ENCODE results near the gene ELMO1.

Gene ELMO1

GRCh38 chr7:37118004-37118403 is 330.7 kb downstream of the ELMO1 start:
- no peak for DNase-seq (ENCODE audit: low read depth)

- no peak for DNase-seq (ENCODE audit: low read depth)
Observed at GRCh38 chr7:37117292-37117691, 331.4 kb downstream of the ELMO1 start.

DNA sequence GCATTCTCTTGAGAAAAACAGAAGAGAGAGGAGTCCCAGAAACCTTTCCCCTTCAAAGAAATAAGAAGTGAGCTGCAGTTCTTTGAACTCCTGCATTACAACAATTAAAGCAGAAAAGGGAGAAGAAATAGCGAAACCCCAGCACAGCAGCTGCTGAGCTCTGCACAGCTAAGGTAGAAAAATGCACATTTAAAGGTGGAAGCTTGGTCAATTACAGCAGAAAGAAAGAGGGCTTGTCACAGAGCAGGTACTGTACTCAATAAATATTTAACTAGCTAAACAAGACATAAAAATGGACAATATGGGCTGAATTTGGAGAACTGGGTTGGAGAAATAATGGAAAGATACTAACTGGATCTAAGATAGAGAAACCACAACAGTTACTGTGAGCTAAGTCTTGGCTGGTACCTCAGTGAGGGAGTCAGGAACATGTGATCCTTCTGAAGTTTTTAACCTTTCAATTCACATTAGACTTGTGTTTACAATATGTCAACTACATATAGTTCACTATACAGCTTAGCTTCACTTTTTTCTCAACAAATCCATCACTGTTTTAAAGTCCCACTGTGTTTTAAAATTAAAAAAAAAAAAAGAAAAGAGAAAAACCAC is 332.5 kb downstream of the ELMO1 start:
- no peak for DNase-seq (ENCODE audit: low read depth)

GRCh38 chr7:37113661-37114355 is 334.9 kb downstream of the ELMO1 start:
- no peak for DNase-seq (ENCODE audit: low read depth)

GRCh38 chr7:37112876-37113275 is 335.8 kb downstream of the ELMO1 start:
- DNase-seq (ENCODE audit: low read depth) = no peak

GRCh38 chr7:37112218-37112617 is 336.4 kb downstream of the ELMO1 start:
- DNase-seq (ENCODE audit: low read depth) = no peak

GRCh38 chr7:37111459-37111858 is 337.2 kb downstream of the ELMO1 start:
- no peak for DNase-seq (ENCODE audit: low read depth)

- DNase-seq (ENCODE audit: low read depth) = no peak
Observed at GRCh38 chr7:37110660-37111424, 337.8 kb downstream of the ELMO1 start.

DNA sequence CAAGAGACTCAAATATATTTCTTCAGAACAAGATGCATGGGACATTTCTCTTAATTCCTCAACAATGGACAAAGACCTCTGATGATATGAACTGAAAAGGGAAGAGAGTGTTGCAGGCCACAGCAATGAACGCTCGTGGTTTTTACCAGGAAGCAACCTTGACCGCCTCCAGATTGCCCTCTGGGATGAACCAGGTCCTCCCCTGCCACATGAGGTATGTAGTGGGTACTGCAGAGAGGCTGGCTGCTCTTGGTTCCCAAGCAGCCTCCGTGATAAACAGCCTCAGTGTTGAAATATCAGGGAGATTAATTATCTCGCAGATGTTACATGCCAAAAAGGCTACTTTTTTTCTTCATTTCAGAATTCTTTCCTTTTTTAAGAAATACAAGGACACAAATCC is 338.8 kb downstream of the ELMO1 start:
- DNase-seq (ENCODE audit: low read depth) = no peak

GRCh38 chr7:37109016-37109683 is 339.5 kb downstream of the ELMO1 start:
- DNase-seq (ENCODE audit: low read depth) = no peak

DNA sequence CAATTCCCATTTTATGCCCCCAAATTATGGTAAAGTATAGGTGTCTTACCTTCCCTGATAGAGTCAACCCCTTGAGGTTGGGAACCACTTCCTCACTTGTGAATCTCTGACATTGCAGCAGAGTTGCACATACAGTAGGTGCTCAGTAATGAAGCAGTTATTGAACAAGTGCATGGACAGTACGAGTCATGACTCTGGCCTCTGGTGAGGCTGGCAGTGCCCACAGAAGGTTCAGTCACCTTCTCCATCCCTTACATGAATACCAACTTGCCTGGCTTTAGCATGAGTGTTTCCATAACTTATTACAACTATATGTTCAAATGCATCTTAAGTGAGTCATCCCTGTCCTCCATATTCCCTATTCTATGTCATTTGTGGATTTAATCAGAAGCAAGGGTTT is 340.0 kb downstream of the ELMO1 start:
- no peak for DNase-seq (ENCODE audit: low read depth)

DNA sequence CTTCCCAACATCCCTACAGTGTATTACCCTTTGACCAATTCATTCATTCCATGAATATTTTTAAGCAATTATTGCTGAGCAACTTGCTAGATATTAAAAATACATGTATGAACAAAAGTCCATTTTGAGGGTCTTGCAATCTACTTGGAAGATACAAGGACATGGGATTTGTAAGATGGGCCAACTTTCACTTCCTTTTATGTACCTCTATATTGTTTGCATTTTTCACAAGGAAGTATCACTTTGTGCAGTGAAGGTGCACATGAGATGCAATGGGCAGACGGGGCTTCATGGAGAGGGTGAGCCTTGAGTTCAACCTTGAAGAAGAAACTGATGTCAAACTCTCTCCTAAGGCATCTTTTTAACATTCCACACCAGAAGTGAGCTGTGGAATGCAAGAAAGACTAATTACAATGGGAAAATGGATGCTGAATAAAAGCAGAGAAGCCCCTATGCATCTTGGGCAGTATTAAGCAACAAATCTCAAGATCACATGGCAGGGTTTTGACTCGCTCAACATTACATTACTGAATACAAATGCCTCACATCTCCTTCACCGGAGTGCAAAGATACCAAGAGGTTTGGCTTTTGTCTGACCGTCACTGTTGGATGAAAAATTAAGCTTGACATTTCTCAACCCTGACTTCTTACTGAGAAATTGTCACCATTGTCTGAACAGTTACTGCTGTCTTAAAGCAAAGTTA is 341.5 kb downstream of the ELMO1 start:
- DNase-seq (ENCODE audit: low read depth) = no peak

- DNase-seq (ENCODE audit: low read depth) = no peak
Observed at GRCh38 chr7:37105762-37106161, 342.9 kb downstream of the ELMO1 start.

- DNase-seq (ENCODE audit: low read depth) = no peak
Observed at GRCh38 chr7:37104822-37105518, 343.7 kb downstream of the ELMO1 start.

GRCh38 chr7:37102518-37103137 is 346.0 kb downstream of the ELMO1 start:
- DNase-seq (ENCODE audit: low read depth) = no peak

- no peak for DNase-seq (ENCODE audit: low read depth)
Observed at GRCh38 chr7:37100735-37101331, 347.8 kb downstream of the ELMO1 start.

- DNase-seq (ENCODE audit: low read depth) = no peak
Observed at GRCh38 chr7:37098762-37099161, 349.9 kb downstream of the ELMO1 start.

- no peak for DNase-seq (ENCODE audit: low read depth)
Observed at GRCh38 chr7:37097983-37098382, 350.7 kb downstream of the ELMO1 start.

GRCh38 chr7:37097276-37097675 is 351.4 kb downstream of the ELMO1 start:
- DNase-seq (ENCODE audit: low read depth) = no peak

- DNase-seq (ENCODE audit: low read depth) = no peak
Observed at GRCh38 chr7:37096341-37096740, 352.3 kb downstream of the ELMO1 start.

DNA sequence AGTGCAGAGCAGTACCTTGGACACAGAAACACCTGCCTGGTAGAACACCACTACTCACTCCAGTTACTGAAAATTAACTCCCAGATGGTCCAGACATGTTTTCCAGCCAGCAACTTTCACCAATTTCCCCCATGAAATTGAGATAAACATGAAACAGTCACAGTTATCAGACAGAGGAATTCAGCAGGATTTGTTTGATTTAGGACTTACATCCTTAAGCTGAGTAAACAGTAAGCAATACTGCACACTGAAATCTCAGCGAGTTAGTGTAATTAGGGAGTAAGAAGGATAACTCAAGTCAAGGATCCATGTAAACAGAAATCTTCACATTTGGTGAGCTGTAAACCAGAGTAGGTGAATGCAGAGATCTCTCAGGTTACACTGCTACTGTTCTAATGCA is 353.5 kb downstream of the ELMO1 start:
- DNase-seq (ENCODE audit: low read depth) = no peak
